GM19099 (cell line): Measurements from ENCODE around the gene MAP4K1.

Source experiments
- POLR2A ChIP-seq: IDR thresholded peaks from 3 replicates; pipeline ENCODE4 v1.6.1; 2011; ENCODE audit warnings: low read depth; ENCODE audit not compliant: insufficient read length; ENCODE audit errors: extremely low read depth

Gene MAP4K1

DNA sequence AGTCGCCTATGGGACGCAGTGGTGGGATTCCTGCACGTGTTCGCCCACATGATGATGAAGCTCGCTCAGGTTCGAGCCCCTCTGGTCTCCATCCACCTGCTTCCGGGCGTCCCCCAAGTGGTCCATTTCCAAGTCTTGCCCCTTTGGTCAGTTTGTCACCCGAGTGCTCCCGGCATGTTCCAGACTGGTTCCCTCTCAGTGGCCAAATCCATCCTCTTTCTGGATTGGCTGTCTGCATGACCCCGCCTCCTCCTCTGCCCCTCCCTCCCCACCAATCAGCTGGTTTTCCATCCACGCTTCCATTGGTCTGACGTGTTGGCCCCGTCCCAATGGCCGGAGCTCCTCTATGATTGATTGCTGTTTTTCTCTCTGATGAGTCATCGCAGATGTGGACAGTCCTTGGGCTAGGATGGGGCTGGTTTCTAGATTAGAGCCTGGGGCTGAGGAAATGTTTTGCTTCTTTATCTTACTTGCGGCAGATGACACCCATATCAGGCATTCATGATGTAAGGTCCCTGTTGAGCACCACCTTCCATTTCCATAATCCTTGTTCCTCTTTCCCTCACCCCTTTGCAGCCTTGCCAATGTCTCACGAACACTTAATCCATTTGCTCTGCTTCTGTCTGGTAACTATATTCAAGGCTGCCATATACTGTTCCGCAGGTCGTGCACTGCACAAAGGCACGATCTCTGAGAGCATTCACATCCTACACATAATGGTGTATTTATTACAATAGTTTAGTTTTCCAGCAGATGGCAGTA is 73.8 kb downstream of the MAP4K1 start:
- peak; percentile 23 for TF ChIP-seq POLR2A

- TF ChIP-seq POLR2A = no peak
These were observed 74.4 kb downstream of the MAP4K1 start for GRCh38 chr19:38543286-38543806.

DNA sequence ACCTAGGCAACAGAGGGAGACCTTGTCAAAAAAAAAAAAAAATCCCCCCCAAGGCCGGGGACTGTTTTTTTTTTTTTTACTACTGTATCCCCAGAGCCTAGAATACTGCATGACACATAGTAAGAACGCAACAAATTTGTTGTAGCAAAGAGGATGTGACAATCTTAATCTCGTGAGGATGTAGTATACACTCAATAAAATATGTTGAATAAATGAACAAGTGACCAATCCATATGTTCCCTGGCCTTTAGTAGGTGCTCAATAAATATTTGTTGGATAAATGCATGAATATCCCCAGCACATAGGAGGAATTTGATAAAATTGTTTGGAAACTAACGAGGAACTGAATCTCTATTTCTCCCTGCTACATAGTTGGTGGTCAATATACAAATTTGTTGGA is 75.7 kb downstream of the MAP4K1 start:
- no peak for TF ChIP-seq POLR2A

- TF ChIP-seq POLR2A = no peak
These were observed 78.0 kb downstream of the MAP4K1 start for GRCh38 chr19:38539751-38540150.

GRCh38 chr19:38538793-38539528 is 78.8 kb downstream of the MAP4K1 start:
- TF ChIP-seq POLR2A = no peak

- TF ChIP-seq POLR2A = no peak
These were observed 79.4 kb downstream of the MAP4K1 start for GRCh38 chr19:38538386-38538785.
